NOMO-1 treated with DMSO at 0.1 percent for 48 hours (cell line): ENCODE results near the gene TMEM82.

ENCODE experiments used
- DNase-seq: peaks from one replicate; lab custom pipeline; 2025; ENCODE audit not compliant: unreplicated experiment; lab: John Stamatoyannopoulos, UW

TMEM82 gene

GRCh38 chr1:15719381-15720120 lies 22.7 kb upstream of the TMEM82 start:
- DNase-seq = no peak

GRCh38 chr1:15720861-15721260 lies 21.4 kb upstream of the TMEM82 start:
- no peak for DNase-seq

GRCh38 chr1:15722411-15722810 lies 19.9 kb upstream of the TMEM82 start:
- no peak for DNase-seq

DNA sequence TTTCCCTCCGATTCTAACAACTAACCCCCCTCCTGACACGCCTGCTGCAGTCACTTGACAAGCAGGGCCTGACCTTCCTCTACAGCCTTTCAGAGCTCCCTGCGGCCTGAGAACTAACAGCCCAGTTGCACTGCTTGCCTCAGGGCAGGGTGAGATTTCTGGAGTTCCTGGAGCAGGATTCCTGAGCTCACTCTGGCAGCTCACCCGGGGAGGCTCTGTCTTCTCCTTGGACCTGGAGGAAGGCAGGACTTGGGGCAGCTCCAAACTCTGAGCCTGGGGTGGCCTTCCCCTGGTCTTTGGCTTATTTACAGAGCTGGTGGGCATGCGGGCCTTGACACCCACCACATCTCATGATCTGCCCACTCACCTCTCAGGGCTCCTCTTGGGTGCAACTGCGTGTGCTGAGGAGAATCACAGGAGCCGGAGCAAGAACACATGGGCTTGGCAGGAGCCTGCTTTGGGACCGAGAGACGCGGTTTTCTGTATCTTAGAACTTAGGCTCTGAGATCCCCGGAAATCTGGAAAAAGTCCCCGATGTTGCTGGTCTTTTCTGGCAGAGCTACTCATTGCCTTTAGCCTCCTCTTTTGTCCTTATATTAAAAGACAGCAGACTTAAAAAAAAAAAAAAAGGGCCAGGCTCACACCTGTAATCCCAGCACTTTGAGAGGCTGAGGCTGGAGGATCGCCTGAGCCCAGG lies 19.3 kb upstream of the TMEM82 start:
- DNase-seq = no peak

- no peak for DNase-seq
These were observed 18.6 kb upstream of the TMEM82 start for GRCh38 chr1:15723631-15724246.

GRCh38 chr1:15724949-15725880 lies 17.1 kb upstream of the TMEM82 start:
- no peak for DNase-seq

DNA sequence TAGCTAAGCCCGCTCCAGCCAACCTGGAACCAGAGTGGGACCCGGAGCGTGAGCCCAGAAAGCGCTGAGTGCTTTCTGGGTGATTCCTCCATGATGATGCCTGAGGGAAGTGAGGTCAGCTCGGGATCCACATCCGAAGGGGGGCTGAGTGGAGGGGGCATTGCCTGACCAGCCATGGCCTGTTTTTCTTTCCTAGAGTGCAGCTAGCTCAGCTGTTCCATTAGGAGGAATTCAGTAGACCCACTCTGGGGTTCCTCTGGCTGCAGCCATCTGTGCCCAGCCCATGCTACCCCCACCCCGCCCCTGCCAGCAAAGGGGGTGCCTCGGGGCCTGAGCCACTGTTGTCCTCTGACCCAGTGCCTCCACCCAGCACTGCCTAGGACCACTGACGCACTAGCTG lies 15.8 kb upstream of the TMEM82 start:
- no peak for DNase-seq

DNA sequence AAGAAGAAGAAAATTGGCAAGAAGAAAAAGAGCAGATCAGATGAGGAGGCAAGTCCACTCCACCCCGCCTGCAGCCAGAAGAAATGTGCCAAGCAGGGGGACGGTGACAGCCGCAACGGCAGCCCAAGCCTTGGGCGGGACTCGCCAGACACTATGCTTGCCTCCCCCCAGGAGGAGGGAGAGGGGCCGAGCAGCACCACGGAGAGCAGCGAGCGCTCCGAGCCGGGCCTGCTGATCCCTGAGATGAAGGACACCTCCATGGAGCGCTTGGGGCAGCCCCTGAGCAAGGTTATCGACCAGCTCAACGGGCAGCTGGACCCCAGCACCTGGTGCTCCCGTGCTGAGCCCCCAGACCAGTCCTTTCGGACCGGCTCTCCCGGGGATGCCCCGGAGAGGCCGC lies 15.3 kb upstream of the TMEM82 start:
- no peak for DNase-seq

DNA sequence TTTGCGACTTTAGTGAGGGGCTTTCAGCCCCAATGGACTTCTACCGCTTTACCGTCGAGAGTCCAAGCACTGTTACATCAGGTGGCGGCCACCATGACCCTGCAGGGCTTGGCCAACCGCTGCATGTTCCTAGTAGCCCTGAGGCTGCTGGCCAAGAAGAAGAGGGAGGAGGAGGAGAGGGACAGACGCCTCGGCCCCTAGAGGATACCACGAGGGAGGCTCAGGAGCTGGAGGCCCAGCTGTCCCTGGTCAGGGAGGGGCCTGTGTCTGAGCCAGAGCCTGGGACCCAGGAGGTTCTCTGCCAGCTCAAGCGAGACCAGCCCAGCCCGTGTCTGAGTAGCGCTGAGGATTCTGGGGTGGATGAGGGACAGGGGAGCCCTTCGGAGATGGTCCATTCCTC lies 14.9 kb upstream of the TMEM82 start:
- no peak for DNase-seq

GRCh38 chr1:15727866-15728534 lies 14.3 kb upstream of the TMEM82 start:
- DNase-seq = no peak

DNA sequence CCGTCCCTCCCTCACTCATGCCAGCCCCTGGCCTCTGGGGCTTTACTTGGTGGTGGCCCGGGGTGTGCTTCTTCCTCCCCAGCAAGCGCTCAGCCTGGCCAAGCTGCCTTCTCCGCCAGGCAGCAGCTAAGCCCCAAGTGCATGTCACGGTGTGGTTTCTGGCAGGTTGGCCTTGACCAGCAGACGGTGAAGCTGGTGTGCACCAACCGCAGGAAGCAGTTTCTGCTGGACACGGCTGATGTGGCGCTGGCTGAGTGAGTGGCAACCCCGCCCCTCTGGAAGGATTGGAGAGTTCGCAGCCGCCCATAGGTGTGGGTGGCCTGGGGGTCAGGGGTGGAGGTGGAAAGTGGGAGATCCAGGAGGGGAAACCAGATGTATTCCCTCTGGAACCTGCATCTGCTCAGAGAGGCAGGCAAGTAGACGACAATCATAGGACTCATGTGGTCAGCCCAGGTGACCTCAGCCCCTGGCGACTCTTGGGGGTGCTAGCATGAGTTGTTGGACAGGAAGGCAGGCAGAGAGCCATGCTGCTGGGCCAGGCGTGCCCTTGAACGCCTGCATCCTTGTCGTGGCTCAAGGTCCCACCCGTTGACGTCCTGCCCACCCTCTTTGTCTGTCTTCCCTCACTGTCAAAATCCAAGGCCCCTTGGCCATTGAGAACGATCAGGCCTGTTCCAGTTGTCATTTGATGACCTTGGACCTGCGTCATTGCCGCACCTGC lies 13.2 kb upstream of the TMEM82 start:
- no peak for DNase-seq

GRCh38 chr1:15730423-15730822 lies 11.9 kb upstream of the TMEM82 start:
- no peak for DNase-seq

DNA sequence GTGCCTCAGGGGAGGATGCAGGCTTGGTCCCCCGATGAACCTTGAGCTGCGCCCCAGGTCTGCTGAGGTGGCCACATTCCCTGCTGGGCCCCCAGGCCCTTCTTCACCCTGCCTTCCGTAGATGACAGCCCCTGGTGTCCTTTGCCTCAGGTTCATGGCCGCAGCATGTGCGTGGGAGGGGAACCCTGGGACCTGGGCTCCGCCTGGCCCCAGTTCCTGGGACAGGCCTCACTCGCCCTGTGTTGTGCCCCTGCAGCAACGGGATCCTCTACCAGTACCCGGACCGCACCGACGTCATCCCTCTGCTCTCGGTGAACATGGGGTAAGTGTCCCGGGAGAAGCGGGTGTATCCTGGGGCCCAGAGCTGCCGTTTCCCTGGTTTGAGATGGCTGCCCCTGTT lies 11.4 kb upstream of the TMEM82 start:
- DNase-seq = no peak

- no peak for DNase-seq
These were observed 10.3 kb upstream of the TMEM82 start for GRCh38 chr1:15731735-15732685.

- no peak for DNase-seq
These were observed 9.6 kb upstream of the TMEM82 start for GRCh38 chr1:15732686-15733081.

- DNase-seq = no peak
These were observed 9.0 kb upstream of the TMEM82 start for GRCh38 chr1:15733218-15733725.

DNA sequence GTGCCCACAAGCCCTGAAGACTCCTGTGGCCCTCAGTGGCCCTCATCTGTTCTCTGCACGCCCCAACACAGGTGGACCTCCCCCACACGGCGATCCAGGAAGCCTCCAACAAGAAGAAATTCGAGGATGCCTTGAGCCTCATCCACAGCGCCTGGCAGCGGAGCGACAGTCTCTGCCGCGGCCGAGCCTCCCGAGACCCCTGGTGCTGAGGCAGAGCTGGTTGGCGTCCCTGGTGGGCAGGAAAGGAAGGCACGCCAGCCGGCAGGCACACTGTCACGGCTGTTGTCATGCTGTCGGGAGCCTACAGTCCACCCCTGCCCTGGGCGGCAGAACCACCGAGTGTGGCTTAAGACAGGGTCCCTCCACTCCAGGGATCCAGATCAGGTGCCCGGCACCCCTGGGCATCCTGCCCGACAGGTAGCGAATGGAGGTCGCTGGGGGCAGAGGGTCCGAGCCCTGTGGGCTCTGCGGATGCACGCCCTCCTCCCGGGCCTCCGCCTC lies 8.5 kb upstream of the TMEM82 start:
- DNase-seq = no peak

DNA sequence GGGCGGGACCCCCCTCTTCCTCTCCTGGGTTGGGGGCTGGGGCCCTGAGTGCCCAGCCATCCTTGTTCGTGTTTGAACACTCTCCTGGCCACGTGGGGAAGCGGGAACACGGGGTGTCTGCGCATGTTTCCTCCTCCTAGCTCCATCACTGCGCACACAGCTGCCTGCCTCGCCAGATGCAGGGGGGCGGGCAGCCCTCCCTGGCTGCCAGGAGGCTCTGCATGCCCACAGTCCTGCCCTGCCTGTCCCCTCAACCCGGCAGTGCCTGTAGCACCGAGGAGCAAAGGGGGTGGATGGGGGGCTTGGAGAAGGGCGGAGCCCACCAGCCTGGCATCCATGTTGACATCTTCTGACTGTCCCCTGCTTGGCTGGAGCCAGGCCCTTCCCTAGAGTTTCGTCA lies 8.0 kb upstream of the TMEM82 start:
- no peak for DNase-seq

GRCh38 chr1:15734901-15735300 lies 7.4 kb upstream of the TMEM82 start:
- DNase-seq = no peak
